Peyer's patch (tissue), 4 donors: Measurements from ENCODE around the gene RASL12. TPM values are rescaled to one million over a fixed set of nuclear protein-coding genes. Genes with fewer than 3 reads are reported as not detected.

ENCODE experiments used
- DNase-seq, 3 donors: peaks; one replicate each; pipeline ENCODE4 v3.0.0-alpha.2; 2017 to 2019
- H3K27ac ChIP-seq, 4 donors: fragments of 200-600 bp; sonication (generic); one replicate each; pipeline ENCODE4 v1.5.1; 2016 to 2019
- H3K27me3 ChIP-seq, 2 donors: fragments of 200-600 bp; sonication (generic); one replicate each; pipeline ENCODE4 v1.5.1; 2019
- H3K36me3 ChIP-seq, 3 donors: fragments of 200-600 bp; sonication (generic); one replicate each; pipeline ENCODE4 v1.5.1; 2016 to 2019
- H3K4me1 ChIP-seq, 4 donors: fragments of 200-600 bp; sonication (generic); one replicate each; pipeline ENCODE4 v1.5.1; 2016 to 2019
- H3K4me3 ChIP-seq, 4 donors: fragments of 200-600 bp; sonication (generic); 1 replicate in 3 of 4; 2 replicates in 1 of 4; pipeline ENCODE4 v1.5.1; 2016 to 2019; ENCODE audit warnings: mild to moderate bottlenecking in 1 of 4
- H3K9me3 ChIP-seq, 4 donors: fragments of 200-600 bp; sonication (generic); one replicate each; pipeline ENCODE4 v1.5.1; 2016 to 2019; ENCODE audit warnings: mild to moderate bottlenecking in 1 of 4
- POLR2A ChIP-seq, 2 donors: fragments of 450-650 bp; IDR thresholded peaks; one replicate each; pipeline ENCODE4 v1.5.1; 2017; ENCODE audit warnings: antibody characterized with exemption in 2 of 2, mild to moderate bottlenecking in 2 of 2, moderate library complexity in 2 of 2
- total RNA-seq, 4 donors: library from RNA; depleted of rRNA; stranded (reverse); fragments of >200 nt; gene quantifications; one replicate each; pipeline ENCODE4 v1.1.0, GENCODE V29; 2016
- TF ChIP-seq, protein P1 (sequence below), 6 experiments: fragments of 450-650 bp in 4 of 6; fragments of 200-600 bp in 2 of 6; sonication (generic) in 1 of 6; IDR thresholded peaks; one replicate each; pipeline ENCODE4 v1.5.1; 2017 to 2019; ENCODE audit warnings: antibody characterized with exemption in 6 of 6, mild to moderate bottlenecking in 3 of 6, moderate library complexity in 1 of 6

Gene RASL12
- total RNA-seq, 4 donors from 2014 or later, result 5.1 to 23.1 (median 8.5) TPM

DNA sequence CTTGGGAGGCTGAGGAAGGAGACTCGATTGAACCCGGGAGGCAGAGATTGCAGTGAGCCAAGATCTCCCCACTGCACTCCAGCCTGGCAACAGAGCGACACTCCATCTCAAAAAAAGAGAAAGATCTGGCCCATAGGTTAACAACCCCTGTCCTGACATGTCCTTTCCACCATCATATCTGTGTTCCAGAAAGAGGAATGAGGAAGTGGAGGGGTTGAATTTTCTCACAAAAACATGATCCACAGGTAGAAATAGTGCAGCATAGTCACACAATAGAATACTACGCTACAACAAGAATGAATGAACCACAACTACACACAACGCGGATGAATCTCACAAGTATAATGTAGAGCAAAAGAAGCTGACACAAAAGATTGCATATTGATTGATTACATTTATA lies 27.3 kb downstream of the RASL12 start:
- Histone ChIP-seq H3K27me3 (no peaks in the 10 kb centered on the region), H3K36me3 (no peaks in the 10 kb centered on the region), H3K4me1 (peaks cover 0 to 33% (median 8%) of the 10 kb centered on the region in 4 donors), H3K4me3 (no peak overlapping the region), H3K9me3 (no peaks in the 10 kb centered on the region), H3K27ac (no peak overlapping the region)
- DNase-seq, result no peak
- TF ChIP-seq, protein P1, sequence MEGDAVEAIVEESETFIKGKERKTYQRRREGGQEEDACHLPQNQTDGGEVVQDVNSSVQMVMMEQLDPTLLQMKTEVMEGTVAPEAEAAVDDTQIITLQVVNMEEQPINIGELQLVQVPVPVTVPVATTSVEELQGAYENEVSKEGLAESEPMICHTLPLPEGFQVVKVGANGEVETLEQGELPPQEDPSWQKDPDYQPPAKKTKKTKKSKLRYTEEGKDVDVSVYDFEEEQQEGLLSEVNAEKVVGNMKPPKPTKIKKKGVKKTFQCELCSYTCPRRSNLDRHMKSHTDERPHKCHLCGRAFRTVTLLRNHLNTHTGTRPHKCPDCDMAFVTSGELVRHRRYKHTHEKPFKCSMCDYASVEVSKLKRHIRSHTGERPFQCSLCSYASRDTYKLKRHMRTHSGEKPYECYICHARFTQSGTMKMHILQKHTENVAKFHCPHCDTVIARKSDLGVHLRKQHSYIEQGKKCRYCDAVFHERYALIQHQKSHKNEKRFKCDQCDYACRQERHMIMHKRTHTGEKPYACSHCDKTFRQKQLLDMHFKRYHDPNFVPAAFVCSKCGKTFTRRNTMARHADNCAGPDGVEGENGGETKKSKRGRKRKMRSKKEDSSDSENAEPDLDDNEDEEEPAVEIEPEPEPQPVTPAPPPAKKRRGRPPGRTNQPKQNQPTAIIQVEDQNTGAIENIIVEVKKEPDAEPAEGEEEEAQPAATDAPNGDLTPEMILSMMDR (IDR thresholded peaks at IDR 0.05), result no peak
- no peak for TF ChIP-seq POLR2A (IDR thresholded peaks at IDR 0.05)

DNA sequence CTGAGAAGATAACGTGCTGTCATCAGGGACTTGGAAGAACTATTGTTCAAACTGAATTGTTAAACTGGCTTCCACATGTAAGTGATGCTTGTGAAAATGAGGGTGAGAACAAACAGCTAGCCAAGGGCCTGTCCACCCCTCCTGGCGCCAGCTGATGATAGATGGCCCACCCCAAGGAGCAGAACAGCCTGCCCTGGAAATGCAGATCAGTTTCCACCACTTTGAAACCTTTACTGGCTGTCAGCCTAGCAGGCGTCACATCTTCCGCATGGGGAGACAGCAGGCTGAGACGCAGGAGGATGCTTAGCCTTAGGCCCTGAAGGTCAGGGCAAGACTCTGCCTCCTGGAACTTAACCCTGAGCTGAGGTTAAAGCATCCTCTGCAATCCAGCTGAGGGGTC lies 29.0 kb downstream of the RASL12 start:
- peaks cover 0 to 32% (median 6%) of the 10 kb centered on the region in 4 donors for H3K4me1 ChIP-seq
- DNase-seq, result no peak
- H3K36me3 ChIP-seq, result no peaks in the 10 kb centered on the region
- TF ChIP-seq, protein P1 (IDR thresholded peaks at IDR 0.05), result no peak
- no peak for TF ChIP-seq POLR2A (IDR thresholded peaks at IDR 0.05)
- no peak overlapping the region for H3K4me3 ChIP-seq
- no peak overlapping the region for H3K27ac ChIP-seq
- no peaks in the 10 kb centered on the region for H3K27me3 ChIP-seq
- no peaks in the 10 kb centered on the region for H3K9me3 ChIP-seq

DNA sequence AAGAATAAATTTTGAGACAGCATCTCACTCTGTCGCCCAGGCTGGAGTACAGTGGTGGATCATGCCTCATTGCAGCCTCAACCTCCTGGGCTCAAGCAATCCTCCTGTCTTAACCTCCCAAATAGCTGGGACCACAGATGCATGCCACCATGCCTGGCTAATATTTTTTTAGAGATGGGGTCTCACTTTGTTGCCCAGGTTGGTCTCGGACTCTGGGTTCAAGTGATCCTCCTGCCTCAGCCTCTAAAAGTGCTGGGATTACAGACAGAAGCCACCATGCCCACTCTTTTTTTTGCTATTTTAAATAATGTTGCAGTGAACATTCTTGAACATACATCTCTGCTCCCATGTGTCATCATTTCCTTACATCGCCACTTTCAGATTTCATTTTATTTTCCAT lies 29.4 kb downstream of the RASL12 start:
- TF ChIP-seq, protein P1 (IDR thresholded peaks at IDR 0.05), result no peak
- no peak for TF ChIP-seq POLR2A (IDR thresholded peaks at IDR 0.05)
- Histone ChIP-seq H3K9me3 (no peaks in the 10 kb centered on the region), H3K27me3 (no peaks in the 10 kb centered on the region), H3K4me1 (peaks cover 0 to 28% (median 4%) of the 10 kb centered on the region in 4 donors), H3K27ac (no peak overlapping the region), H3K4me3 (no peak overlapping the region), H3K36me3 (no peaks in the 10 kb centered on the region)
- no peak for DNase-seq

DNA sequence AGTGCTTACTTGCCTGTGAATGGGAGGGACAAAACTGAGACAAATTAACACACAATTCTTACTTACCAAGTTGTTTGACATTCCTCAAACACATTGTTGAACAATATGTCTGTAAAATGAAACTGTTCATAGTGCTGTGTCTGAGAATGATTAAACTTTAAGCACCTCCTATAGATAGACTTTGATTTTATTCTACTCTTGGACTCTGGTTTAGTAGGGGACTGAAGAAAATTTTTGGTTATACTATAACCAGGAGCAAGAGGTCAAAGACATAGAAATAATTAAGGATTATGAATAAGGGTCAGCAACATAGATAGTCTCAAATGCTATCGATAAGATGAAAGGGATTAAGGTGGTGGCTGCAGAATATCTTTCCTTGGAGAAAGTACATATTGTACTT lies 30.5 kb downstream of the RASL12 start:
- DNase-seq, result no peak
- H3K36me3 ChIP-seq, result no peaks in the 10 kb centered on the region
- peak overlapping the region in 1 of 4 donors; percentile 51 for H3K27ac ChIP-seq
- H3K9me3 ChIP-seq, result no peaks in the 10 kb centered on the region
- H3K27me3 ChIP-seq, result no peaks in the 10 kb centered on the region
- no peak overlapping the region for H3K4me3 ChIP-seq
- peaks cover 0 to 22% (median 0%) of the 10 kb centered on the region in 4 donors for H3K4me1 ChIP-seq
- TF ChIP-seq POLR2A (IDR thresholded peaks at IDR 0.05), result no peak
- TF ChIP-seq, protein P1 (IDR thresholded peaks at IDR 0.05), result no peak

DNA sequence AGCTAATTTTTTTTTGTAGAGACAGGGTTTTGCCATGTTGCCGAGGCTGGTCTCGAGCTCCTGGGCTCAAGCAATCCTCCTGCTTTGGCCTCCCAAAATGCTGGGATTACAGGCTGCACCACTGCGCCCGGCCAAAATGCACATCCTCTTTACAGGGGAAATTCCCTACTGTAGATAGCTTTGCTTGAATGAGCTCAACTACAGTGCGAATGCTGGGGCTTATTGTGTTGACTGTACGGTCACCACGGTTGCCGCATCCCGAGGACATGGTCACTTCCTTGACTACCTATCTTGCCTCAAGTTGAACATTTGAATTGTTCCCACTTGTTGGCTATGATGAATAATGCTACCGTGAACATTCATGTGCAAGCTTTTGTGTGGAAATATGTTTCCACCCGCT lies 33.1 kb downstream of the RASL12 start:
- peak overlapping the region in 1 of 4 donors; percentile 22 for H3K27ac ChIP-seq

GRCh38 chr15:65033659-65034269 lies 34.0 kb downstream of the RASL12 start:
- H3K9me3 ChIP-seq, result no peaks in the 10 kb centered on the region
- H3K4me1 ChIP-seq, result peaks cover 0 to 15% (median 0%) of the 10 kb centered on the region in 4 donors
- no peaks in the 10 kb centered on the region for H3K27me3 ChIP-seq
- TF ChIP-seq, protein P1 (IDR thresholded peaks at IDR 0.05), result peak in 4 of 6 experiments; percentile 41 to 88 (median 82)
- no peak for TF ChIP-seq POLR2A (IDR thresholded peaks at IDR 0.05)
- peak in 1 of 3 donors; percentile 67 for DNase-seq
- H3K27ac ChIP-seq, result peak overlapping the region in 1 of 4 donors; percentile 13
- H3K4me3 ChIP-seq, result no peak overlapping the region
- no peaks in the 10 kb centered on the region for H3K36me3 ChIP-seq

More for the DNA sequence above, 33.1 kb downstream of the RASL12 start:
- Histone ChIP-seq H3K27me3 (no peaks in the 10 kb centered on the region), H3K4me1 (peaks cover 0 to 15% (median 0%) of the 10 kb centered on the region in 4 donors), H3K4me3 (no peak overlapping the region), H3K36me3 (no peaks in the 10 kb centered on the region), H3K9me3 (no peaks in the 10 kb centered on the region)
- DNase-seq, result no peak
- TF ChIP-seq POLR2A (IDR thresholded peaks at IDR 0.05), result no peak
